HEK293 (cell line): ENCODE measurements around the gene KIAA0825.

ENCODE experiments used
- CTCF ChIA-PET: fragments of 350-600 bp; formaldehyde crosslinking; extraction: SDS; loops from one replicate; lab custom pipeline; 2021; ENCODE audit warnings: antibody characterized with exemption; lab: Yijun Ruan, JAX
- POLR2A ChIA-PET: fragments of 300-600 bp; formaldehyde crosslinking; extraction: SDS; loops from one replicate; lab custom pipeline; 2020; ENCODE audit warnings: antibody characterized with exemption, inconsistent platforms; lab: Yijun Ruan, JAX
- H3K27ac ChIP-seq: fragments of 200-500 bp; sonication (Bioruptor generic); 2 replicates; pipeline ENCODE4 v1.5.1; 2014; ENCODE audit warnings: low read depth, low read length, control low read depth, inconsistent platforms; ENCODE audit errors: extremely low read depth
- H3K36me3 ChIP-seq, 2 experiments: fragments of 200-500 bp in 1 of 2; sonication (Bioruptor generic) in 1 of 2; 1 replicate in 1 of 2; 2 replicates in 1 of 2; pipeline ENCODE4 v1.5.1; 2014 to 2017; ENCODE audit warnings: inconsistent platforms in 2 of 2, low read length in 2 of 2; ENCODE audit not compliant: control insufficient read depth in 2 of 2, insufficient read depth in 1 of 2
- H3K4me1 ChIP-seq: fragments of 200-500 bp; sonication (Bioruptor generic); 2 replicates; pipeline ENCODE4 v1.5.1; 2014; ENCODE audit warnings: mild to moderate bottlenecking, low read length, inconsistent platforms; ENCODE audit not compliant: control insufficient read depth, insufficient read depth
- H3K4me3 ChIP-seq: 2 replicates; pipeline ENCODE4 v1.5.1; 2011; ENCODE audit warnings: low read depth, mild to moderate bottlenecking, control low read depth, low read length, moderate library complexity
- H3K9me3 ChIP-seq: fragments of 200-500 bp; sonication (Bioruptor generic); 2 replicates; pipeline ENCODE4 v1.5.1; 2014; ENCODE audit warnings: low read depth, low read length, inconsistent platforms; ENCODE audit not compliant: control insufficient read depth, insufficient read depth
- GLI2 ChIP-seq: fragments of 450-650 bp; formaldehyde crosslinking; IDR thresholded peaks from 2 replicates; pipeline ENCODE4; 2017; ENCODE audit warnings: missing biosample characterization, missing genetic modification characterization, low read depth, borderline replicate concordance
- HOXD13 ChIP-seq: sonication (generic); formaldehyde crosslinking; IDR thresholded peaks from 2 replicates; pipeline ENCODE4 v1.8.0; 2022; ENCODE audit warnings: missing genetic modification reagents, borderline replicate concordance
- KLF9 ChIP-seq: fragments of 450-650 bp; formaldehyde crosslinking; IDR thresholded peaks from 2 replicates; pipeline ENCODE4 v1.5.1; 2016; ENCODE audit warnings: missing biosample characterization, missing genetic modification characterization, low read depth
- MZF1 ChIP-seq: fragments of 450-650 bp; formaldehyde crosslinking; IDR thresholded peaks from 2 replicates; pipeline ENCODE4 v1.5.1; 2017; ENCODE audit warnings: missing biosample characterization, missing genetic modification characterization, borderline replicate concordance
- PRDM10 ChIP-seq: fragments of 450-650 bp; formaldehyde crosslinking; IDR thresholded peaks from 2 replicates; pipeline ENCODE4 v1.5.1; 2016; ENCODE audit warnings: missing biosample characterization, missing genetic modification characterization
- WT1 ChIP-seq: fragments of 450-650 bp; formaldehyde crosslinking; IDR thresholded peaks from 2 replicates; pipeline ENCODE4 v1.5.1; 2016; ENCODE audit warnings: missing biosample characterization, missing genetic modification characterization
- ZBTB11 ChIP-seq: fragments of 450-650 bp; formaldehyde crosslinking; conservative IDR thresholded peaks from 2 replicates; pipeline ENCODE4 v1.5.1; 2016; ENCODE audit warnings: low read depth, missing biosample characterization, missing genetic modification characterization
- ZBTB21 ChIP-seq: fragments of 450-650 bp; formaldehyde crosslinking; IDR thresholded peaks from 2 replicates; pipeline ENCODE4 v1.5.1; 2017; ENCODE audit warnings: missing biosample characterization, missing genetic modification characterization
- ZFP37 ChIP-seq: fragments of 450-650 bp; formaldehyde crosslinking; IDR thresholded peaks from 2 replicates; pipeline ENCODE4 v1.5.1; 2016; ENCODE audit warnings: missing biosample characterization, missing genetic modification characterization
- ZFP69B ChIP-seq: fragments of 450-650 bp; formaldehyde crosslinking; IDR thresholded peaks from 2 replicates; pipeline ENCODE4 v1.5.1; 2016; ENCODE audit warnings: missing biosample characterization, missing genetic modification characterization
- ZNF138 ChIP-seq: fragments of 450-650 bp; formaldehyde crosslinking; IDR thresholded peaks from 2 replicates; pipeline ENCODE4 v1.5.1; 2016; ENCODE audit warnings: missing biosample characterization, missing genetic modification characterization, borderline replicate concordance
- ZNF175 ChIP-seq: fragments of 450-650 bp; formaldehyde crosslinking; IDR thresholded peaks from 2 replicates; pipeline ENCODE4 v1.5.1; 2016; ENCODE audit warnings: missing biosample characterization, missing genetic modification characterization
- ZNF202 ChIP-seq: fragments of 450-650 bp; formaldehyde crosslinking; IDR thresholded peaks from 2 replicates; pipeline ENCODE4 v1.5.1; 2016; ENCODE audit warnings: missing biosample characterization, missing genetic modification characterization, borderline replicate concordance
- ZNF23 ChIP-seq: fragments of 450-650 bp; formaldehyde crosslinking; IDR thresholded peaks from 2 replicates; pipeline ENCODE4 v1.5.1; 2016; ENCODE audit warnings: missing biosample characterization, missing genetic modification characterization, borderline replicate concordance
- ZNF239 ChIP-seq: fragments of 450-650 bp; formaldehyde crosslinking; IDR thresholded peaks from 2 replicates; pipeline ENCODE4 v1.5.1; 2016; ENCODE audit warnings: missing biosample characterization, missing genetic modification characterization
- ZNF280C ChIP-seq: fragments of 450-650 bp; formaldehyde crosslinking; IDR thresholded peaks from 2 replicates; pipeline ENCODE4 v1.5.1; 2016; ENCODE audit warnings: missing biosample characterization, missing genetic modification characterization
- ZNF324 ChIP-seq: fragments of 450-650 bp; formaldehyde crosslinking; IDR thresholded peaks from 2 replicates; pipeline ENCODE4 v1.5.1; 2016; ENCODE audit warnings: missing biosample characterization, missing genetic modification characterization
- ZNF335 ChIP-seq: fragments of 450-650 bp; formaldehyde crosslinking; conservative IDR thresholded peaks from 2 replicates; pipeline ENCODE4 v1.5.1; 2016; ENCODE audit warnings: missing biosample characterization, missing genetic modification characterization
- ZNF449 ChIP-seq: fragments of 450-650 bp; formaldehyde crosslinking; IDR thresholded peaks from 2 replicates; pipeline ENCODE4 v1.5.1; 2017; ENCODE audit warnings: missing biosample characterization, mild to moderate bottlenecking, missing genetic modification characterization, moderate library complexity
- ZNF48 ChIP-seq: fragments of 450-650 bp; formaldehyde crosslinking; IDR thresholded peaks from 2 replicates; pipeline ENCODE4 v1.5.1; 2016; ENCODE audit warnings: missing biosample characterization, missing genetic modification characterization
- ZNF501 ChIP-seq: fragments of 450-650 bp; formaldehyde crosslinking; IDR thresholded peaks from 2 replicates; pipeline ENCODE4 v1.5.1; 2016; ENCODE audit warnings: missing biosample characterization, missing genetic modification characterization
- ZNF514 ChIP-seq: fragments of 450-650 bp; formaldehyde crosslinking; IDR thresholded peaks from 2 replicates; pipeline ENCODE4 v1.5.1; 2016; ENCODE audit warnings: missing biosample characterization, missing genetic modification characterization
- ZNF623 ChIP-seq: fragments of 450-650 bp; formaldehyde crosslinking; IDR thresholded peaks from 2 replicates; pipeline ENCODE4 v1.5.1; 2016; ENCODE audit warnings: missing biosample characterization, missing genetic modification characterization
- ZNF660 ChIP-seq: fragments of 450-650 bp; IDR thresholded peaks from 2 replicates; pipeline ENCODE4 v1.5.1; 2018; ENCODE audit warnings: missing biosample characterization, mild to moderate bottlenecking, missing genetic modification characterization
- ZNF768 ChIP-seq: fragments of 450-650 bp; formaldehyde crosslinking; IDR thresholded peaks from 2 replicates; pipeline ENCODE4 v1.5.1; 2018; ENCODE audit warnings: missing biosample characterization, mild to moderate bottlenecking, missing genetic modification characterization
- ZNF777 ChIP-seq: fragments of 450-650 bp; formaldehyde crosslinking; IDR thresholded peaks from 2 replicates; pipeline ENCODE4 v1.5.1; 2017; ENCODE audit warnings: missing biosample characterization, missing genetic modification characterization, borderline replicate concordance
- ZNF837 ChIP-seq: fragments of 450-650 bp; formaldehyde crosslinking; IDR thresholded peaks from 2 replicates; pipeline ENCODE4 v1.5.1; 2016; ENCODE audit warnings: missing biosample characterization, missing genetic modification characterization

Gene KIAA0825

GRCh38 chr5:94618493-94619328, at the start of gene KIAA0825, which contains the start of gene SLF1:
Gene KIAA0825 (minus strand): TSS chr5:94618604. CDS start chr5:94537126, 81,478 bp downstream.
Gene SLF1 (plus strand): TSS chr5:94618669. CDS start chr5:94628811, 10,142 bp downstream.
- Histone ChIP-seq H3K27ac (peak within 1 kb of the TSS; percentile 86), H3K4me1 (peaks cover 24% of the 10 kb centered on the region; the same call in 1 of the 2 replicates), H3K36me3 (no peaks in the 10 kb centered on the region), H3K9me3 (no peaks in the 10 kb centered on the region), H3K4me3 (peak within 1 kb of the TSS; percentile 99)
- ChIA-PET POLR2A (interaction anchor here (0.8 to 1.3 kb wide), 3 partner anchors 9 to 119 kb away, joined by 4 read pairs; no protein-coding TSS in a partner anchor), CTCF (interaction anchor here (0.6 to 1.0 kb wide), 3 partner anchors 109 to 1505 kb away, joined by 3 read pairs; no protein-coding TSS in a partner anchor)
- TF ChIP-seq ZNF514 (tag by site-specific recombination) (no peak), ZFP69B (tag by site-specific recombination) (no peak), ZNF449 (tag by site-specific recombination) (no peak), HOXD13 (CRISPR knock-in tag) (no peak), MZF1 (tag by site-specific recombination) (no peak), ZBTB21 (peak; percentile 62), ZNF837 (tag by site-specific recombination) (no peak), PRDM10 (tag by site-specific recombination) (peak; percentile 90), ZFP37 (tag by site-specific recombination) (peak; percentile 73; the same call in 1 of the 2 replicates), ZNF501 (peak; percentile 96), ZNF202 (tag by site-specific recombination) (no peak), ZNF660 (peak; percentile 60), ZNF175 (no peak), ZNF239 (no peak), ZNF768 (peak; percentile 32; the same call in 1 of the 2 replicates), KLF9 (tag by site-specific recombination) (no peak), ZNF138 (tag by site-specific recombination) (no peak), ZNF623 (no peak), GLI2 (tag by site-specific recombination) (no peak), ZNF280C (tag by site-specific recombination) (no peak), ZBTB11 (peak; percentile 98), ZNF23 (tag by site-specific recombination) (no peak), WT1 (no peak), ZNF777 (peak; percentile 14; the same call in 1 of the 2 replicates), ZNF324 (tag by site-specific recombination) (no peak), ZNF335 (tag by site-specific recombination) (peak; percentile 76), ZNF48 (tag by site-specific recombination) (no peak)
